Mucosa of stomach (tissue), 1 donor: Measurements from ENCODE around the gene AP1M2.
"Not testable (repeated sequence)": the region's sequence is repeated elsewhere in the genome, so short reads cannot be mapped to it uniquely, and the experiment has no call there.

Experiments used
- H3K27me3 ChIP-seq: one replicate; pipeline ENCODE4 v1.7.0; 2013; ENCODE audit warnings: mild to moderate bottlenecking, low read length; ENCODE audit not compliant: control insufficient read depth, insufficient read depth
- H3K36me3 ChIP-seq: one replicate; pipeline ENCODE4 v1.7.0; 2013; ENCODE audit warnings: low read length; ENCODE audit not compliant: control insufficient read depth, insufficient read depth
- H3K4me1 ChIP-seq: one replicate; pipeline ENCODE4 v1.7.0; 2013; ENCODE audit warnings: mild to moderate bottlenecking, low read length; ENCODE audit not compliant: control insufficient read depth, insufficient read depth
- H3K4me3 ChIP-seq: one replicate; pipeline ENCODE4 v1.7.0; 2013; ENCODE audit warnings: low read length
- H3K9ac ChIP-seq: one replicate; pipeline ENCODE4 v1.7.0; 2013; ENCODE audit warnings: mild to moderate bottlenecking, low read length, moderate library complexity
- H3K9me3 ChIP-seq: one replicate; pipeline ENCODE4 v1.7.0; 2013; ENCODE audit warnings: mild to moderate bottlenecking, low read length, moderate library complexity; ENCODE audit not compliant: control insufficient read depth
- donor health status: Pancreatic carcinoma.

The AP1M2 gene

DNA sequence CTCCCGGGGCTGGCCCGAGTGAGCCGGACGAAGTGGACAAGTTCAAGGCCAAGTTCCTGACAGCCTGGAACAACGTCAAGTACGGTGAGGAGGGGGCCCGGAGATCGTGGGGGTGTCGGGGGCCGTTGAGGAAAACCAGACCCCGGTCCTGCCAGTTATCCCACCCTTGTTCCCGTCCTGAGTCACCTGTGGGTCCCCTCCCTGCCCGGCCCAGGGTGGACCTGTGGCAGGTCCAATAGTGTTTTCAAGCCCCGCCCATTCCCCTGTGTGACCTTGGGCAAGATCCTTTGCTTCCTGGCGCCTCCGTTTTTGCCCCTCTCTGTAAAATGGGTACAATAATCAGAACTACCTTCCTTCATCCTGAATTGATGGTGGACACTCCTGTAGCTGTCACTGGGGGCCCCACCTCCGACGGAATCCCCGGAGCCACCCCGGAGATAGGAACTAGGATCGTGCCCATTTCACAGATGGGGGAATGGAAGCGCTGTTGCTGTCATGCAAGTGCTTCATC is 42.8 kb downstream of the AP1M2 start:
- H3K36me3 ChIP-seq = no peaks in the 10 kb centered on the region
- H3K4me1 ChIP-seq = peaks cover 6% of the 10 kb centered on the region
- no peaks in the 10 kb centered on the region for H3K27me3 ChIP-seq

DNA sequence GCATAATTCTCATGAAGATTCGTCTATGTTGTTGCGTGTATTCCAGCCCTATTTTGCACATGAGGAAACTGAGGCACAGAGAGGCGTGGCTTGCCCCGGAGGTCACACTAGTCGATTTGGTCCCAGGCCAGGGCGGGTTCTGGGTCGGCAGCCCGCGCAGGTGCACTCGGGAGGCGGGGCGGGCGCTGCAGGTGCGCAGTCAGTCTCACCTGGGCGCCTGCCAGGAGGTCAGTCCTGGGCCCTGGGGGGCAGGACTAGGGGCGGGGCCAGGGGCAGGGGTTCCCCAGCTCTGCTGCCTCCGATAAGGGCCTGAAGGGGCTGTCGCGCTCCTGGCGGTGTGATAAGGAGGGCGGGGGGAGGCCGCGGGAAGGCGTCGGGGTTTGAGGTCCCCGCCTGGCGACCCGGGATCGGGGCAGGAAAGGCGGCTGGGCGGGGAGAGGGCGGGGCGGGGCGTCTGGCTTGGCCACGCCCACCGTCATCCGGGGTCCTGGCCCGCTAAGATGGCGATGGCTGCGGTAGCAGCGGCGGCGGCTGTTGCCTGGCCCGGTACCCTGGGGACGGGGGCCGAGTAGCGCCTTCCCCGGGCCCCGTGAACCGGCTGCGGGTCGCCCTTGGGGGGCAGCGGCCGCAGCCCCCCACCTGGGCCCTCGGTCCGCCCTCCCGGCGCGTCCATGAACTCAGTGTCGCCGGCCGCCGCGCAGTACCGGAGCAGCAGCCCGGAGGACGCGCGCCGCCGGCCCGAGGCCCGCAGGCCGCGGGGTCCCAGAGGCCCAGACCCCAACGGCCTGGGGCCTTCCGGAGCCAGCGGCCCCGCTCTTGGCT is 43.5 kb downstream of the AP1M2 start, which contains the start of gene ATG4D:
TSS of gene ATG4D (plus strand) at position 485 of the 822 bp plus-strand sequence. CDS start at position 672, 187 bp downstream.
- peak within 1 kb of the TSS; percentile 91 for H3K9ac ChIP-seq
- no peaks in the 10 kb centered on the region for H3K36me3 ChIP-seq
- H3K27me3 ChIP-seq = no peaks in the 10 kb centered on the region
- H3K4me3 ChIP-seq = peak within 1 kb of the TSS; percentile 84
- H3K4me1 ChIP-seq = peaks cover 6% of the 10 kb centered on the region
- no peaks in the 10 kb centered on the region for H3K9me3 ChIP-seq

More for the DNA sequence above, 42.8 kb downstream of the AP1M2 start:
- H3K9me3 ChIP-seq = no peaks in the 10 kb centered on the region
- H3K9ac ChIP-seq = peak overlapping the region; percentile 91
- peak overlapping the region; percentile 84 for H3K4me3 ChIP-seq

DNA sequence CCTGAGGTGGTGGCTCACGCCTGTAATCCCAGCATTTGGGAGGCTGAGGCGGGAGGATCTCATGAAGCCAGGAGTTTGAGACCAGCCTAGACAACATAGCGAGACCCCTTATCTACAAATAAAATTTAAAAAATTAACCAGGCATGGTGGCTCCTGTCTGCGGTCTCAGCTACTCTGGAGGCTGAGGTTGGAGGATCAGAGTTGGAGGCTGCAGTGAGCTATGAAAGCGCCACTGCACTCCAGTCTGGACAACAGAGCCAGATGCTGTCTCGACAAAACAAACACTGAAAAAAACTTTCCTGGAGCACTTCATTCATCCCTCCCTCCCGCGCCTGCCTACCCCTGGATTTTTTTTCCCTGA is 44.1 kb downstream of the AP1M2 start:
- no peaks in the 10 kb centered on the region for H3K27me3 ChIP-seq
- H3K4me1 ChIP-seq = peaks cover 6% of the 10 kb centered on the region
- H3K9me3 ChIP-seq = no peaks in the 10 kb centered on the region
- H3K36me3 ChIP-seq = no peaks in the 10 kb centered on the region
- H3K4me3 ChIP-seq = no peak overlapping the region
- H3K9ac ChIP-seq = peak overlapping the region; percentile 91

DNA sequence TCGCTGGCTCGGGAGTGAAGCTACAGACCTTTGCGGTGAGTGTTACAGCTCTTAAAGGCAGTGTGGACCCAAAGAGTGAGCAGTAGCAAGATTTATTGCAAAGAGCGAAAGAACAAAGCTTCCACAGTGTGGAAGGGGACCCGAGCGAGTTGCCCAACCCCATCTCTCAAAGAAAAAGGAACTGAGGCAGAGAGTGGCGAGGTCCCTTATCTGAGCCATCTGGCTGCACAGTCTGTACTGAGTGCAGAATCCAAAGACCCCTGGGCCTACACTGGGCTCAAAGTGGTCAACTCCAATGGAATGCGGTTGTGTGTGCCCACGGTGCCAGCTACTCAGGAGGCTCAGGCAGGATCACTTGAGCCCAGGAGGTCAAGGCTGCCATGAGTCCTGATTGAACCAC is 48.1 kb downstream of the AP1M2 start:
- H3K9me3 ChIP-seq, H3K4me1 ChIP-seq, H3K36me3 ChIP-seq, H3K27me3 ChIP-seq, H3K9ac ChIP-seq, H3K4me3 ChIP-seq: not testable (repeated sequence)

DNA sequence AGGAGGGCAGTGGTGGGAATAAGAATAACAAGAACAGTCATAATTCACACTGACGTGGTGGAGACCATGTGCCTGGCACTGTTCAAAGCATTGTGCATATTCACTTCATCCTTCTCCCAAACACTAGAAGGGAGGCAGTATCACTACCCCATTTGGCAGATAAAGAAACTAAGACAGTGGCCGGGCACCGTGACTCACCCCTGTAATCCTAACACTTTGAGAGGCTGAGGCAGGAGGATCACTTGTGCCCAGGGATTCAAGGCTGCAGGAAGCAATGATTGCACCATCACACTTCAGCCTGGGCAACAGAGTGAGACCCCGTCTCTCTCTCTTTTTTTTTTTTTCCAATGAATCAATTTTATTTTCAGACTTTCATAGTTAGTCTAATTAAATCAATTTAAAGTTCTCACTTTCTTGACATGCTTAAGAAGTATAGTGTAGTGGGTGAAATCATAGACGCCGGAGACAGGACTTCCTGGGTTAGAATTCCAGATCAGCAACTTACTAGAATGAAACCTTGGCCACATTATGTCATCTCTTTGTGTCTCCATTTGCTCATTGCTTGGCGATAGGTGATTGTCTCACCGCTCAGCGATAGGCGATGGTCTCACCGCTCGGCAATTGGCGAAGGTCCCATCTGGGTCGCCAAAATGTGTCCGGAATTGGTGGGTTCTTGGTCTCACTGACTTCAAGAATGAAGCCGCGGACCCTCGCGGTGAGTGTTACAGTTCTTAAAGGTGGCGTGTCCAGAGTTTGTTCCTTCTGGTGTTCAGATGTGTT is 48.7 kb downstream of the AP1M2 start:
- H3K27me3 ChIP-seq = no peaks in the 10 kb centered on the region
- no peak overlapping the region for H3K9ac ChIP-seq
- no peaks in the 10 kb centered on the region for H3K4me1 ChIP-seq
- H3K36me3 ChIP-seq = no peaks in the 10 kb centered on the region
- H3K9me3 ChIP-seq = no peaks in the 10 kb centered on the region
- no peak overlapping the region for H3K4me3 ChIP-seq

DNA sequence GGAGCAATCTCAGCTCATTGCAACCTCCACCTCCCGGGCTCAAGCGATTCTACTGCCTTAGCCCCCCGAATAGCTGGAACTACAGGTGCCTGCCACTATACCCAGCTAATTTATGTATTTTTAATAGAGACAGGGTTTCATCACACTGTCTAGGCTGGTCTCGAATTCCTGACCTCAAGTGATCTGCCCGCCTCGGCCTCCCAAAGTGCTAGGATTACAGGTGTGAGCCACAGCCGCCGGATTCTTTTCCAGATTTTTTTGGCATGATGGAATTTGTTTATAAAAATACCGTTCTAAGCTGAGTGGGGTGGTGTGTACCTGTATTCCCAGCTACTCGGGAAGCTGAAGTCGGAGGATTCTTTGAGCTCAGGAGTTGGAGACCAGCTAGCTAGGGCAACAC is 49.4 kb downstream of the AP1M2 start:
- H3K4me3 ChIP-seq = no peak overlapping the region
- no peaks in the 10 kb centered on the region for H3K9me3 ChIP-seq
- H3K9ac ChIP-seq = no peak overlapping the region
- H3K36me3 ChIP-seq = no peaks in the 10 kb centered on the region
- no peaks in the 10 kb centered on the region for H3K27me3 ChIP-seq
- H3K4me1 ChIP-seq = no peaks in the 10 kb centered on the region

DNA sequence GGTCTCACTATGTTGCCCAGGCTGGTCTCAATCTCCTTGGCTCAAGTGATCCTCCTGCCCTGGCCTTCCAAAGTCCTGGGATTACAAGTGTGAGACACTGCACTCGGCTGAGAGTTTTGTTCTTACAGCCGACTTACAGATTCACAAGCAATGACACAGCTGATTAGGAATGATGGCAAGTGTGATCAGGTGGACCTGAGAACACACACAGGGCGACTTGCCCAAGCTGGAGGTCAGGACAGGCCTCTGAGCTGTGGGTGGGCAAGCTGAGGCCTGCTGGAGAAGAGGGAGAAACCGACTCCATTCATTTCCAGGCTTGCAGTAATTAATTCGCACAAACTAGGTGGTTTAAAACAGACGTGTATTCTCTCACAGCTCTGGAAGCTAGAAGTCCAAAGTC is 51.5 kb downstream of the AP1M2 start:
- no peak overlapping the region for H3K9ac ChIP-seq
- H3K27me3 ChIP-seq = no peaks in the 10 kb centered on the region
- no peaks in the 10 kb centered on the region for H3K9me3 ChIP-seq
- H3K4me3 ChIP-seq = no peak overlapping the region
- H3K36me3 ChIP-seq = no peaks in the 10 kb centered on the region
- no peaks in the 10 kb centered on the region for H3K4me1 ChIP-seq

DNA sequence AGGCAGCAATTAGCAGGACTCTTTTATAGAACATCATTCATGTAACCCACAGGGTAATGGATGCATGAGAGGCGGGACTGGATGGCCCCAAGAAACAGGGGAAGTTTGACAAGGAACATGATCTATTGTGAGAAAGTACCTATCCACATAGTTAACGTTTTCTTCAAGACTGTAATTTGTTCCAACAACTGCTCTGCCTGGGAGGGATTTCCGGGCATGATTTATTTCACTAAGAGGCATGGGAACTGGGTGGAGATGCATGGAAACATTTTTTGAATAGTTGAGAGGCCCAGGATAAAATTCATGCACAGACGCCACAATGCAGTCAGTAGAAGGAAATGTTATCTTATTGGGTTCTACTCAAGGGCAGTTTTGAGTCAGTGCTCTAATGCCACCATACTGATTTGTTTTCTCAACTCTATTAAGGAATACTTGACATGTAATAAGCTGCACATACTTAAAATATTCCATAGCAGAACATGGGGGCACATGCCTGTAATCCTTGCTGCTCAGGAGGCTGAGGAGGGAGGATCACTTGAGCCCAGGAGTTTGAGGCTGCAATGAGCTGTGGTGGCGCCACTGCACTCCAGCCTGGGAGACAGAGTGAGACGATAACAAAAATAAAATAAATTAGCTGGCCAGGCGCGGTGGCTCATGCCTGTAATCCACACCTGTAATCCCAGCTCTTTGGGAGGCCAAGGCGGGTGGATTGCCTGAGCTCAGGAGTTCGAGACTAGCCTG is 53.3 kb downstream of the AP1M2 start:
- Histone ChIP-seq H3K4me3 (no peak overlapping the region), H3K9ac (no peak overlapping the region), H3K36me3 (no peaks in the 10 kb centered on the region), H3K9me3 (no peaks in the 10 kb centered on the region), H3K27me3 (no peaks in the 10 kb centered on the region), H3K4me1 (no peaks in the 10 kb centered on the region)

DNA sequence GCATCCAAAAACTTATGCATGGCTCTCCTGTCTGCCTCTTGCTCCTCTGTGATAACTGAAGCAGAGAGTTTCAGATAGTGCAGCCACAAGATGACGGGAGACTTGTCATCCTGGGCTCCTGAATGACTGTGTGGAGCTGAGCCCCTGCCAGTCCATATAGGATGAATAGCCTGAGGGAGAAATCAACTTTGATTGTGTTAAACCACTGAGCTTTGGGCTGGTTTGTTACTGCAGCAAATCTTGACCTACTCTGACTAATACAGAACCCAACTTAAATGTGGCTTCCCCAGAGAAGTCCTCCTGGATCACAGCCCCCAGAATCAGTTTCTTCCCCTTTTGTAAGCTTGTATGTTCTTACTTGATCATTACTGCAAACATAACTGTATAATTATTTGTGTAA is 54.7 kb downstream of the AP1M2 start:
- Histone ChIP-seq H3K36me3 (no peaks in the 10 kb centered on the region), H3K27me3 (no peaks in the 10 kb centered on the region), H3K9me3 (no peaks in the 10 kb centered on the region), H3K4me3 (no peak overlapping the region), H3K4me1 (no peaks in the 10 kb centered on the region), H3K9ac (no peak overlapping the region)

DNA sequence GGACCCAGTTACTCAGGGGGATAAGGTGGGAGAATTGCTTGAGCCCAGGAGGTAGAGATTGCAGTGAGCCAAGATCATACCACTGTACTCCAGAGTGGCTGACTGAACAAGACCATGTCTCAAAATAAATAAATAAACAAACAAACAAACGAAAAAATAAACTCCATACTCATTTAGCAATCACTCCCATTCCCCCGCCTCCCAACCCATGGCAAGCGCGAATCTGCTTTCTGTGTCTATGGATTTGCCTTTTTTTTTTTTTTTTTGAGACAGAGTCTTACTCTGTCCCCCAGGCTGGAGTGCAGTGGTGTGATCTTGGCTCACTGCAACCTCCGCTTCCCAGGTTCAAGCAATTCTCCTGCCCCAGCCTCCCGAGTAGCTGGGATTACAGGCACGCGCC is 60.2 kb downstream of the AP1M2 start:
- not testable (repeated sequence) for H3K4me3 ChIP-seq, H3K9ac ChIP-seq, H3K9me3 ChIP-seq, H3K36me3 ChIP-seq, H3K4me1 ChIP-seq
- H3K27me3 ChIP-seq = peaks cover 12% of the 10 kb centered on the region

DNA sequence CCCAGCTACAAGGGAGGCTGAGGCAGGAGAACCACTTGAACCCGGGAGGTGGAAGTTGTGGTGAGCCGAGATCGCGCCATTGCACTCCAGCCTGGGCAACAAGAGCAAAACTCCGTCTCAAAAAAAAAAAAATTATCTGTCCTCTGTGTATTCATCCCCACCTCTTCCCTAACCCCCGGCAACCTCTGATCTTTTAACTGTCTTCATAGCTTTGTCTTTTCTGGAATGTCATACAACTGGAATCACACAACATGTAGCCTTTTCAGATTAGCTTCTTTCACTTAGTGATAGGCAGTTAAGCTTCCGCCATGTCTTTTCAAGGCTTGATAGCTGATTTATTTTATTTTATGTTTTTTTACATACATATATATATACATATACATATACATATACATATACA is 61.5 kb downstream of the AP1M2 start:
- Histone ChIP-seq H3K4me1 (no peaks in the 10 kb centered on the region), H3K9me3 (no peaks in the 10 kb centered on the region), H3K4me3 (no peak overlapping the region), H3K9ac (no peak overlapping the region), H3K36me3 (no peaks in the 10 kb centered on the region), H3K27me3 (peaks cover 12% of the 10 kb centered on the region)
